H1 (cell line): ENCODE data around the gene AP3D1. TPM values are rescaled to one million over a fixed set of nuclear protein-coding genes. Genes with fewer than 3 reads are reported as not detected.

Experiments
- CHD7 ChIP-seq: fragments of 300-600 bp; sonication (generic); IDR thresholded peaks from 2 replicates; pipeline ENCODE4 v1.7.1; 2012; ENCODE audit warnings: low read length, moderate library complexity, mild to moderate bottlenecking, inconsistent platforms; ENCODE audit not compliant: insufficient replicate concordance
- HDAC2 ChIP-seq, 2 experiments: fragments of 300-600 bp in 1 of 2; sonication (generic) in 1 of 2; IDR thresholded peaks; 2 replicates each; pipeline ENCODE4 v1.6.1; 2011 to 2012; ENCODE audit warnings: low read depth in 2 of 2, low read length in 2 of 2, mild to moderate bottlenecking in 2 of 2, moderate library complexity in 2 of 2, borderline replicate concordance in 1 of 2, inconsistent platforms in 1 of 2
- RAD21 ChIP-seq, 2 experiments: IDR thresholded peaks in 1 of 2; conservative IDR thresholded peaks in 1 of 2; 2 replicates each; pipeline ENCODE4 v1.6.1; 2011; ENCODE audit warnings: low read depth in 2 of 2, low read length in 2 of 2, improper control_type of control experiment in 1 of 2, inconsistent platforms in 1 of 2, mild to moderate bottlenecking in 1 of 2, moderate library complexity in 1 of 2
- RBBP5 ChIP-seq: IDR thresholded peaks from 2 replicates; pipeline ENCODE4 v1.7.1; 2012; ENCODE audit warnings: low read depth, mild to moderate bottlenecking, inconsistent platforms, low read length, moderate library complexity, borderline replicate concordance
- SIN3A ChIP-seq, 2 experiments: IDR thresholded peaks in 1 of 2; conservative IDR thresholded peaks in 1 of 2; 2 replicates each; pipeline ENCODE4 v1.6.1; 2011 to 2012; ENCODE audit warnings: low read length in 2 of 2, improper control_type of control experiment in 1 of 2, low read depth in 1 of 2, mild to moderate bottlenecking in 1 of 2
- polyA plus RNA-seq, 7 experiments: library from polyadenylated mRNA; depleted of rRNA in 3 of 7; stranded (reverse) in 5 of 7; unstranded in 2 of 7; fragments of >200 nt in 5 of 7; fragments of 200-250 nt in 2 of 7; gene quantifications; 1 replicate in 5 of 7; 2 replicates in 1 of 7; 4 replicates in 1 of 7; pipeline versions ENCODE4 v1.2.1 to v1.2.3, GENCODE V29; 2011 to 2013; ENCODE audit warnings: missing spikeins in 2 of 7, mixed read lengths in 2 of 7
- total RNA-seq: library from RNA; stranded (reverse); fragmentation: NEBNext Ultra II Directional; extraction: Animal tissue kit (Norgen Biotek cat#: 25700); gene quantifications from 2 replicates; pipeline ENCODE4 v1.2.1, GENCODE V29; 2021

The AP3D1 gene
- total and polyA plus RNA-seq, 2 of the 8 experiments (the other 6 are each of a cell fraction or from before 2014, with no cell fraction given): 161 to 174 TPM

GRCh38 chr19:2140138-2140569 lies 11.2 kb downstream of the AP3D1 start (continued):
- no peak for TF ChIP-seq CHD7
- no peak for TF ChIP-seq HDAC2 (IDR thresholded peaks at IDR 0.05; ENCODE audit: borderline replicate concordance in 1 of 2, low read depth in 2 of 2, low read length in 2 of 2)
- no peak for TF ChIP-seq SIN3A (conservative IDR thresholded peaks at IDR 0.05 in 1 of 2, IDR thresholded peaks at IDR 0.05 in 1 of 2; ENCODE audit: low read depth in 1 of 2, low read length in 2 of 2)
- no peak for TF ChIP-seq RAD21 (IDR thresholded peaks at IDR 0.05 in 1 of 2, conservative IDR thresholded peaks at IDR 0.05 in 1 of 2; ENCODE audit: low read depth in 2 of 2, low read length in 2 of 2)
- TF ChIP-seq RBBP5: no peak
